HEK293 (cell line): ENCODE results near the gene COX20.

ENCODE experiments used
- CTCF ChIA-PET: fragments of 350-600 bp; formaldehyde crosslinking; extraction: SDS; loops from one replicate; lab custom pipeline; 2021; ENCODE audit warnings: antibody characterized with exemption; lab: Yijun Ruan, JAX
- POLR2A ChIA-PET: fragments of 300-600 bp; formaldehyde crosslinking; extraction: SDS; loops from one replicate; lab custom pipeline; 2020; ENCODE audit warnings: antibody characterized with exemption, inconsistent platforms; lab: Yijun Ruan, JAX
- H3K27ac ChIP-seq: fragments of 200-500 bp; sonication (Bioruptor generic); 2 replicates; pipeline ENCODE4 v1.5.1; 2014; ENCODE audit warnings: low read depth, low read length, control low read depth, inconsistent platforms; ENCODE audit errors: extremely low read depth
- H3K36me3 ChIP-seq, 2 experiments: fragments of 200-500 bp in 1 of 2; sonication (Bioruptor generic) in 1 of 2; 1 replicate in 1 of 2; 2 replicates in 1 of 2; pipeline ENCODE4 v1.5.1; 2014 to 2017; ENCODE audit warnings: inconsistent platforms in 2 of 2, low read length in 2 of 2; ENCODE audit not compliant: control insufficient read depth in 2 of 2, insufficient read depth in 1 of 2
- H3K4me1 ChIP-seq: fragments of 200-500 bp; sonication (Bioruptor generic); 2 replicates; pipeline ENCODE4 v1.5.1; 2014; ENCODE audit warnings: mild to moderate bottlenecking, low read length, inconsistent platforms; ENCODE audit not compliant: control insufficient read depth, insufficient read depth
- H3K4me3 ChIP-seq: 2 replicates; pipeline ENCODE4 v1.5.1; 2011; ENCODE audit warnings: low read depth, mild to moderate bottlenecking, control low read depth, low read length, moderate library complexity
- H3K9me3 ChIP-seq: fragments of 200-500 bp; sonication (Bioruptor generic); 2 replicates; pipeline ENCODE4 v1.5.1; 2014; ENCODE audit warnings: low read depth, low read length, inconsistent platforms; ENCODE audit not compliant: control insufficient read depth, insufficient read depth
- CTCF ChIP-seq: fragments of 450-650 bp; formaldehyde crosslinking; IDR thresholded peaks from 2 replicates; pipeline ENCODE4 v1.5.1; 2016; ENCODE audit warnings: missing biosample characterization, missing genetic modification characterization
- GLI4 ChIP-seq: fragments of 450-650 bp; formaldehyde crosslinking; IDR thresholded peaks from 2 replicates; pipeline ENCODE4 v1.5.1; 2016; ENCODE audit warnings: missing biosample characterization, missing genetic modification characterization
- MYNN ChIP-seq: fragments of 450-650 bp; formaldehyde crosslinking; IDR thresholded peaks from 2 replicates; pipeline ENCODE4 v1.5.1; 2016; ENCODE audit warnings: missing biosample characterization, missing genetic modification characterization, borderline replicate concordance
- ZBTB11 ChIP-seq: fragments of 450-650 bp; formaldehyde crosslinking; conservative IDR thresholded peaks from 2 replicates; pipeline ENCODE4 v1.5.1; 2016; ENCODE audit warnings: low read depth, missing biosample characterization, missing genetic modification characterization
- ZNF138 ChIP-seq: fragments of 450-650 bp; formaldehyde crosslinking; IDR thresholded peaks from 2 replicates; pipeline ENCODE4 v1.5.1; 2016; ENCODE audit warnings: missing biosample characterization, missing genetic modification characterization, borderline replicate concordance
- ZNF18 ChIP-seq: fragments of 450-650 bp; formaldehyde crosslinking; IDR thresholded peaks from 2 replicates; pipeline ENCODE4 v1.5.1; 2016; ENCODE audit warnings: missing biosample characterization, missing genetic modification characterization
- ZNF202 ChIP-seq: fragments of 450-650 bp; formaldehyde crosslinking; IDR thresholded peaks from 2 replicates; pipeline ENCODE4 v1.5.1; 2016; ENCODE audit warnings: missing biosample characterization, missing genetic modification characterization, borderline replicate concordance
- ZNF274 ChIP-seq, 2 experiments: fragments of 200-500 bp in 1 of 2; fragments of 450-650 bp in 1 of 2; sonication (Bioruptor generic) in 1 of 2; formaldehyde crosslinking in 1 of 2; IDR thresholded peaks; 2 replicates each; pipeline versions ENCODE4 v1.5.1 to v1.6.1; 2014 to 2016; ENCODE audit warnings: borderline replicate concordance in 1 of 2, inconsistent platforms in 1 of 2, low read length in 1 of 2, missing biosample characterization in 1 of 2, missing genetic modification characterization in 1 of 2
- ZNF324 ChIP-seq: fragments of 450-650 bp; formaldehyde crosslinking; IDR thresholded peaks from 2 replicates; pipeline ENCODE4 v1.5.1; 2016; ENCODE audit warnings: missing biosample characterization, missing genetic modification characterization
- ZNF416 ChIP-seq: fragments of 450-650 bp; formaldehyde crosslinking; IDR thresholded peaks from 2 replicates; pipeline ENCODE4 v1.5.1; 2016; ENCODE audit warnings: missing biosample characterization, missing genetic modification characterization
- ZNF513 ChIP-seq: fragments of 450-650 bp; IDR thresholded peaks from 2 replicates; pipeline ENCODE4 v1.5.1; 2018; ENCODE audit warnings: missing biosample characterization, missing genetic modification characterization
- ZNF530 ChIP-seq: fragments of 450-650 bp; formaldehyde crosslinking; IDR thresholded peaks from 2 replicates; pipeline ENCODE4 v1.5.1; 2016; ENCODE audit warnings: low read depth, missing biosample characterization, missing genetic modification characterization
- ZNF555 ChIP-seq: fragments of 450-650 bp; formaldehyde crosslinking; conservative IDR thresholded peaks from 2 replicates; pipeline ENCODE4 v1.5.1; 2017; ENCODE audit warnings: missing biosample characterization, mild to moderate bottlenecking, missing genetic modification characterization, inconsistent platforms
- ZNF560 ChIP-seq: fragments of 450-650 bp; formaldehyde crosslinking; IDR thresholded peaks from 2 replicates; pipeline ENCODE4 v1.5.1; 2017; ENCODE audit warnings: missing biosample characterization, missing genetic modification characterization, borderline replicate concordance
- ZNF571 ChIP-seq: fragments of 450-650 bp; formaldehyde crosslinking; IDR thresholded peaks from 2 replicates; pipeline ENCODE4 v1.5.0; 2017; ENCODE audit warnings: missing biosample characterization, missing genetic modification characterization
- ZNF585B ChIP-seq: fragments of 450-650 bp; formaldehyde crosslinking; IDR thresholded peaks from 2 replicates; pipeline ENCODE4 v1.5.1; 2016; ENCODE audit warnings: missing biosample characterization, missing genetic modification characterization
- ZNF600 ChIP-seq: fragments of 450-650 bp; formaldehyde crosslinking; IDR thresholded peaks from 2 replicates; pipeline ENCODE4 v1.5.1; 2016; ENCODE audit warnings: missing biosample characterization, missing genetic modification characterization
- ZNF626 ChIP-seq: fragments of 450-650 bp; sonication (Bioruptor Pico); formaldehyde crosslinking; IDR thresholded peaks from 2 replicates; pipeline ENCODE4 v1.5.1; 2018; ENCODE audit warnings: missing biosample characterization, missing genetic modification characterization, inconsistent platforms
- ZNF629 ChIP-seq: fragments of 450-650 bp; formaldehyde crosslinking; IDR thresholded peaks from 2 replicates; pipeline ENCODE4 v1.5.1; 2017; ENCODE audit warnings: missing biosample characterization, missing genetic modification characterization
- ZNF670 ChIP-seq: fragments of 450-650 bp; formaldehyde crosslinking; IDR thresholded peaks from 2 replicates; pipeline ENCODE4 v1.5.1; 2016; ENCODE audit warnings: missing biosample characterization, missing genetic modification characterization, low read depth
- ZNF792 ChIP-seq: fragments of 450-650 bp; formaldehyde crosslinking; IDR thresholded peaks from 2 replicates; pipeline ENCODE4 v1.5.1; 2016; ENCODE audit warnings: missing biosample characterization, missing genetic modification characterization
- ZNF843 ChIP-seq: fragments of 450-650 bp; formaldehyde crosslinking; IDR thresholded peaks from 2 replicates; pipeline ENCODE4 v1.5.1; 2016; ENCODE audit warnings: missing biosample characterization, missing genetic modification characterization
- ZSCAN4 ChIP-seq: fragments of 450-650 bp; formaldehyde crosslinking; IDR thresholded peaks from 2 replicates; pipeline ENCODE4 v1.5.1; 2017; ENCODE audit warnings: missing biosample characterization, missing genetic modification characterization

COX20 gene

GRCh38 chr1:244817415-244817894 lies 18.0 kb upstream of the COX20 start:
- no peaks in the 10 kb centered on the region for H3K4me1 ChIP-seq
- H3K9me3 ChIP-seq = no peaks in the 10 kb centered on the region
- H3K36me3 ChIP-seq = no peaks in the 10 kb centered on the region
- H3K27ac ChIP-seq = no peak overlapping the region
- no peak overlapping the region for H3K4me3 ChIP-seq
- TF ChIP-seq ZBTB11 (tag by site-specific recombination) (no peak), ZNF202 (tag by site-specific recombination) (no peak), GLI4 (tag by site-specific recombination) (no peak), ZNF416 (tag by site-specific recombination) (no peak), ZNF555 (tag by site-specific recombination) (no peak), ZNF843 (tag by site-specific recombination) (no peak), ZNF626 (tag by site-specific recombination) (no peak), ZNF600 (tag by site-specific recombination) (no peak), ZNF560 (tag by site-specific recombination) (no peak), ZNF324 (no peak), ZNF274 (IDR thresholded peaks at IDR 0.05; ENCODE audit: low read length) (no peak), ZNF274 (tag by site-specific recombination; IDR thresholded peaks at IDR 0.05; ENCODE audit: borderline replicate concordance) (no peak)
- TF ChIP-seq, all 188 proteins: peak for 0
- ChIA-PET POLR2A (no interaction called here), CTCF (interaction anchor here (0.7 kb wide), 1 partner anchor 181 kb away, joined by 3 read pairs; no protein-coding TSS in a partner anchor)

- CTCF ChIA-PET = interaction anchor here (0.6 to 0.8 kb wide), 3 partner anchors 18 to 221 kb away, joined by 3 to 4 read pairs (median 3); no protein-coding TSS in a partner anchor
- H3K9me3 ChIP-seq = no peaks in the 10 kb centered on the region
- TF ChIP-seq ZNF670 (tag by site-specific recombination) (no peak), ZNF138 (tag by site-specific recombination) (no peak), ZNF513 (tag by site-specific recombination) (no peak), ZSCAN4 (tag by site-specific recombination) (no peak), ZNF571 (tag by site-specific recombination) (no peak), ZNF18 (tag by site-specific recombination) (no peak), ZNF792 (tag by site-specific recombination) (no peak), CTCF (no peak), ZNF585B (tag by site-specific recombination) (no peak), MYNN (tag by site-specific recombination) (no peak), ZNF530 (tag by site-specific recombination) (no peak), ZNF629 (tag by site-specific recombination) (no peak)
- TF ChIP-seq, all 188 proteins: peak for 0
- Histone ChIP-seq H3K27ac (no peak overlapping the region), H3K4me1 (no peaks in the 10 kb centered on the region), H3K36me3 (no peaks in the 10 kb centered on the region), H3K4me3 (no peak overlapping the region)
- POLR2A ChIA-PET = no interaction called here
These were observed 15.3 kb upstream of the COX20 start for GRCh38 chr1:244820131-244820530.
